PC-9 (cell line): ENCODE data around the gene PPHLN1. TPM values are rescaled to one million over a fixed set of nuclear protein-coding genes. Genes with fewer than 3 reads are reported as not detected.

ENCODE experiments used
- BruUV-seq: library from RNA; stranded (reverse); fragments of 400-500 nt; replicated peaks from 2 replicates; lab custom pipeline; 2021; lab: Mats Ljungman, UMichigan
- CTCF ChIA-PET: fragments of 300-600 bp; sonication (Branson Sonifier 250); formaldehyde crosslinking; loops from one replicate; lab custom pipeline; 2022; ENCODE audit warnings: antibody characterized with exemption; lab: Charles Lee
- POLR2A ChIA-PET: fragments of 300-600 bp; sonication (Branson Sonifier 250); formaldehyde crosslinking; loops from one replicate; lab custom pipeline; 2022; ENCODE audit warnings: antibody characterized with exemption; ENCODE audit not compliant: unreplicated experiment; lab: Charles Lee
- DNase-seq, 2 experiments: peaks; one replicate each; pipeline versions ENCODE4 v3.0.0 to v3.0.0-alpha.2; 2015 to 2022; ENCODE audit warnings: mixed read lengths in 1 of 2
- H2AFZ ChIP-seq: fragments of 200-600 bp; sonication (generic); 2 replicates; pipeline ENCODE4 v1.8.1; 2017; ENCODE audit warnings: antibody characterized with exemption
- H3F3A ChIP-seq: fragments of 200-600 bp; sonication (generic); 2 replicates; pipeline ENCODE4 v1.8.1; 2017; ENCODE audit warnings: antibody characterized with exemption, mild to moderate bottlenecking, low read depth; ENCODE audit not compliant: insufficient read depth
- H3K27ac ChIP-seq: fragments of 200-600 bp; sonication (generic); 2 replicates; pipeline ENCODE4 v1.6.1; 2016; ENCODE audit warnings: mixed run types
- H3K27me3 ChIP-seq: fragments of 200-600 bp; sonication (generic); 2 replicates; pipeline ENCODE4 v1.6.1; 2016; ENCODE audit warnings: low read depth, mixed run types; ENCODE audit not compliant: insufficient read depth
- H3K36me3 ChIP-seq: fragments of 200-600 bp; sonication (generic); 2 replicates; pipeline ENCODE4 v1.6.1; 2016; ENCODE audit warnings: low read depth, mixed run types
- H3K4me1 ChIP-seq: fragments of 200-600 bp; sonication (generic); replicated peaks from 2 replicates; pipeline ENCODE4 v1.6.1; 2016; ENCODE audit warnings: mixed run types; ENCODE audit not compliant: insufficient read depth
- H3K4me2 ChIP-seq: fragments of 200-600 bp; sonication (generic); 2 replicates; pipeline ENCODE4 v1.6.1; 2017; ENCODE audit warnings: mixed run types
- H3K4me3 ChIP-seq: fragments of 200-600 bp; sonication (generic); 2 replicates; pipeline ENCODE4 v1.6.1; 2016; ENCODE audit warnings: mixed run types
- H3K79me2 ChIP-seq: fragments of 200-600 bp; sonication (generic); 2 replicates; pipeline ENCODE4 v1.6.1; 2017; ENCODE audit warnings: low read depth, mixed run types
- H3K9me2 ChIP-seq: fragments of 200-600 bp; sonication (generic); 2 replicates; pipeline ENCODE4 v1.8.1; 2017; ENCODE audit warnings: mild to moderate bottlenecking; ENCODE audit not compliant: insufficient read depth
- H3K9me3 ChIP-seq: fragments of 200-600 bp; sonication (generic); 2 replicates; pipeline ENCODE4 v1.8.1; 2016; ENCODE audit warnings: low read depth; ENCODE audit not compliant: insufficient read depth
- H4K20me1 ChIP-seq: fragments of 200-600 bp; sonication (generic); 2 replicates; pipeline ENCODE4 v1.8.1; 2017; ENCODE audit not compliant: insufficient read depth
- CTCF ChIP-seq: fragments of 200-600 bp; sonication (generic); conservative IDR thresholded peaks from 2 replicates; pipeline ENCODE4 v1.6.1; 2017; ENCODE audit warnings: mixed run types, antibody characterized with exemption, mild to moderate bottlenecking, moderate library complexity
- EZH2 ChIP-seq: fragments of 200-600 bp; sonication (generic); IDR thresholded peaks from 2 replicates; pipeline ENCODE4 v1.8.0; 2017; ENCODE audit warnings: antibody characterized with exemption, low read depth
- intact Hi-C: fragments of 100-400 bp; cut with micrococcal nuclease; formaldehyde crosslinking; loops from one replicate; pipeline ENCODE4 v1.10.0; 2022; ENCODE audit not compliant: unreplicated experiment
- total RNA-seq: library from RNA; stranded (reverse); gene quantifications from 2 replicates; pipeline ENCODE4 v1.2.3, GENCODE V29; 2021

Gene PPHLN1
- total RNA-seq, 1 experiment from 2014 or later, result 61.9 TPM

GRCh38 chr12:42474391-42474790, 148.4 kb downstream of the PPHLN1 start:
- Histone ChIP-seq H3K9me3 (no peaks in the 10 kb centered on the region), H3F3A (peaks cover 15% of the 10 kb centered on the region), H3K27me3 (no peaks in the 10 kb centered on the region), H3K4me3 (no peak overlapping the region), H3K79me2 (peaks cover 16% of the 10 kb centered on the region), H3K4me1 (peaks cover 33% of the 10 kb centered on the region), H3K4me2 (peak overlapping the region; percentile 25; the same call in 1 of the 2 replicates), H4K20me1 (no peaks in the 10 kb centered on the region), H3K27ac (peak overlapping the region; percentile 62), H2AFZ (no peak overlapping the region), H3K9me2 (no peaks in the 10 kb centered on the region), H3K36me3 (no peaks in the 10 kb centered on the region)
- TF ChIP-seq CTCF, result no peak
- TF ChIP-seq EZH2, result no peak
- intact Hi-C loops, result no loop called here
- peak in 1 of 2 experiments; percentile 92 for DNase-seq
- ChIA-PET POLR2A (interaction anchor here (0.5 kb wide), 1 partner anchor 796 kb away, joined by 6 read pairs; no protein-coding TSS in a partner anchor), CTCF (no interaction called here)
- no TSS peak for BruUV-seq

GRCh38 chr12:42475106-42475505, 149.1 kb downstream of the PPHLN1 start:
- intact Hi-C loops, result no loop called here

GRCh38 chr12:42477941-42478340, 152.0 kb downstream of the PPHLN1 start:
- Histone ChIP-seq H3K27ac (no peak overlapping the region), H3K4me2 (no peak overlapping the region), H3K79me2 (peaks cover 40% of the 10 kb centered on the region), H3K9me2 (no peaks in the 10 kb centered on the region), H3K27me3 (no peaks in the 10 kb centered on the region), H3K4me1 (peaks cover 28% of the 10 kb centered on the region), H3F3A (peaks cover 15% of the 10 kb centered on the region), H4K20me1 (no peaks in the 10 kb centered on the region), H3K36me3 (no peaks in the 10 kb centered on the region), H3K4me3 (no peak overlapping the region), H2AFZ (no peak overlapping the region), H3K9me3 (no peaks in the 10 kb centered on the region)
- intact Hi-C loops, result no loop called here
- no peak for DNase-seq
- no peak for TF ChIP-seq CTCF
- no peak for TF ChIP-seq EZH2
- BruUV-seq, result no TSS peak
- CTCF ChIA-PET, result no interaction called here
- POLR2A ChIA-PET, result no interaction called here

More at GRCh38 chr12:42475106-42475505, 149.1 kb downstream of the PPHLN1 start:
- no peaks in the 10 kb centered on the region for H3K9me3 ChIP-seq
- no peaks in the 10 kb centered on the region for H4K20me1 ChIP-seq
- peaks cover 33% of the 10 kb centered on the region for H3K4me1 ChIP-seq
- H3K9me2 ChIP-seq, result no peaks in the 10 kb centered on the region
- no peak overlapping the region for H2AFZ ChIP-seq
- no peak for DNase-seq
- no peaks in the 10 kb centered on the region for H3K36me3 ChIP-seq
- TF ChIP-seq EZH2 (no peak), CTCF (no peak)
- H3F3A ChIP-seq, result peaks cover 15% of the 10 kb centered on the region
- no TSS peak for BruUV-seq
- no peaks in the 10 kb centered on the region for H3K27me3 ChIP-seq
- H3K79me2 ChIP-seq, result peaks cover 21% of the 10 kb centered on the region
- CTCF ChIA-PET, result no interaction called here
- peak overlapping the region; percentile 25; the same call in 1 of the 2 replicates for H3K4me2 ChIP-seq
- H3K4me3 ChIP-seq, result no peak overlapping the region
- peak overlapping the region; percentile 62 for H3K27ac ChIP-seq
- POLR2A ChIA-PET, result no interaction called here
